ENCODE measurements around the gene TMEM217.

The TMEM217 gene

DNA sequence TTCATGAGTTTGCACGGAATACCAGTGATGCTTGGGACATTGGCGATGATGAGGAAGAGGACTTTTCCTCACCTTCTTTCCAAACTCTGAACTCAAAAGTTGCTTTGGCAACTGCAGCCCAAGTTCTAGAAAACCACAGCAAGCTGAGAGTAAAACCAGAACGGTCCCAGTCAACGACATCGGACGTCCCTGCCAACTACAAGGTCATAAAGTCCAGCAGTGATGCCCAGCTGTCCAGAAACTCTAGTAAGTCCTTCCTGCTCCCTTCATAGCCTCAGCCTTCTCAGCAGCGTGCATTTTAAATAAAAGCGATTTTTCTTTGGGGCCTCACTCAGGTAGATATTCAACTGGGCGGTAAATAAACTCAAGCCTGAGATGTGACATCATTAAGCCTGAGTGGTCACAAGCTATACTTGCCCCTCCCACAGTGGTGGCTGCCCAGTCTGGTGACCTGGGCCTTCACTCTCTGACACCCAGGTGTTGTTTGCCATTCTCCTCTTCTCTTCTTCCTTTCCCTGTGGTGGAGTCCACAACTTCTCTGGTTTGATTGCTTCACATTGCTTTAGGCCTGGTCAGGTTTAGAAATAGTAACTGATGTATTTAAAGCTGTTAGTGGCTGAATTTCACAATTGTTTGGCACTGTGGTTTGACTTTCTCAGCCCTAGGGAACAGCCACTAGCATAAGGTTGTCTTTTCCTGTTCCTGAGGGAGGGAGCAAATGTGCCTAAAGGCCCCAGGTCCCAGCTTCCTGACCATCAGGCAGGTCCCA lies 21.6 kb upstream of the TMEM217 start:
- DNase-seq (ENCODE audit: low read depth): peak; percentile 70

DNA sequence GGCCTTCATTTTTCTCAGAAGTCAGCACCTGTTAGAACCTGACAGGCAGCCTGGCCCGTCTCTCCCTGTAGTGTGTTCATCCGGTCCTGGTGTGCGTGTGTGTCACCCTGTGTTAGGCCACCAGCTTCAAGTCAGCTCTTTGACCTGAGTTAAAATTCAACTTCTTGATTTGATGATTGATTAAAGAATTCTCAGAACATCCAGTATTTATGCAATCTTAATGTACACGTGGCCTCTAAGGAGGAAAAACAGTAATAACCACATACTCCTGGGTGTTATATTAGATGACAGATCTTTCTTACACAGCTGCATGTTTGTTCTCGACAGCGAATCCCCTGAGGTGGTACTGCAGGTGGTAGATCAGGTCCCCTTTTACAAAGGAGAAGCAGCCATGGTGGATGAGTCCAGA lies 19.1 kb upstream of the TMEM217 start:
- no peak for DNase-seq (ENCODE audit: low read depth)

DNA sequence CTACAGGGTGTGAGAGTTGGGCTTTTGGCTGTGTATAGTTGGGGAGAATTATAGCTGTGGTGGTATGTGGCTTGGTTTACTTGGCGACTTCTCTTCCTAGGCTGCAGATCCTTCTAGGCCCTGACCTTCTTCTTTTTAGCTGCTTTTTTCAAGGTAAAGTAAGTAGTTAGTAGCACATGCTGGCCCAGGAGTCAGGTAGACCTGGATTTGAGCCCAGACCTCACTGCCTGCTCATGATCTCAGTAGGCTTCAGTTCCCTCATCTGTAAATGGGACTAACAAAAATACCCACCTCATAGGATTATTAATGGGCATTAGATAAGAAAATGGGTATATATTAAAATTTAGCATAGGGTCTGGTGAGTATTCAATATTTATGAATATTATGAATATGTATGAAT lies 17.4 kb upstream of the TMEM217 start:
- DNase-seq (ENCODE audit: low read depth): no peak

DNA sequence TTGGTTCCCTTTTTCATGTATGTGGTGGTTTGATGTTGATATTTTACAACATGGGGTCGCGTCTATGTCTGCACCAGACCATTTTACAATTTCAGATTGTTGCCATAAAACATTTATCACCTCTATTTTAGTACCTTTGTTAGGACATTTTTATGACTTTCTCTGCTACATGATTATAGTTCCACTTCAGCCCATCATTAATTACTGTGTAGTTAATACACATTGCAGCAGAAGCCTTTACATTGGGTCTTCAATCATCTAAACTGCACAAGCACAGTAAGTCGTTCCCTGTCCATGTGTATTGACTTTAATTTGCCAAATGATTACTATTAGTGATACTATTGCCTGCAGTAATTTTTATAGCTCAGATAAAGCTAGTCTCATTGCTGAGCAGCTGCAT lies 15.7 kb upstream of the TMEM217 start:
- DNase-seq (ENCODE audit: low read depth): no peak

DNA sequence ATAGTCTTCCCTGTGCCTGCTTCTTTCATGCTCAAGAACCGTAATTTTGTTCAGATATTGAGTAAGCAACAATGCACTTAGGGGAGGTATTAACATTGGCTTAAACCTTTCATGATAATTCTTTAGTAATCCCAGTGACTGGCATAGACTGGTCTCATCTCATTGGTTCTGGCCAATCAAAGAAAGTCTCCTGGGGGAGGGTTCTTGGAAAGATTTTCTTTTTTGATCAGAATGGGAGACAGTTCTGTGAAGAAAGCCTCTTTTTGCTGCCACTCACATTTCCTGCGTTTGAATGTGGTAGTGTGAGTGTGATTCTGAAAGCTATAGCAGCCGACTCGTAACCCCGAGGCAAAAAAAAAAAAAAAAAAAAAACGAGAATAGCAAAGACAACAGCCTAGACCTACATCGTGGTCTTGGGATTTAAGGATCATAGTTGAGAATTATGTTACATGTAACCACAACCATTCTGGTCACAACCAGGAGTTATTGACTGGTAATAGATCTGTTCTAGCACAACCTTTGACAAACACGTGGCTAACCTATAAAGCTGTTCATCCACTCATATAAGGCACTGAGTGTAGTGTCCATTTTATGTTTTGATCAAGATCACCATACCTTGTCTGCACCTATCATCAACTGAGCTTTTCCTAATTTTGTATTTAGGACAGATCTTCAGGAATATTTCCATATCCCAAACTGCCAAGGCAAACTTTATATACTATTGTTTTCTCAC lies 15.1 kb upstream of the TMEM217 start:
- DNase-seq (ENCODE audit: low read depth): no peak

DNA sequence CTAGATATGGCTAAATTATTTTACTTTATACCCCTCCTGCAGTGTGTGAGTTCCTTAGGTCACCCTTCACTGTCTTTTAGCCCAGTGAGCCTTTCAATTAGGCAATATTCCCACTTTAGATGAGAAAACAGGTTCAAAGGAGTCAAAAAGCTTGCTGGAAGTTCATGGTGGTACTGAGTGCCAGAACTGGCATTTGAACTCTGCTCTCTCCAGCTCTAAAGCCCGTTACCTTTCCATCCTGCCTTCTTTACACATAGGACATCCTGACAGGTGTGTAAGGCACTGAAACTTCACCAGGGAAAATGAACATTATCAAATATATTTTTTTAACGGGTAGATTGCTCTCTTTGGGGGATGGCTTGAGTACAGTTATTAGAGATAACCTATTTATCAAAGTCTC lies 11.2 kb upstream of the TMEM217 start:
- DNase-seq (ENCODE audit: low read depth): no peak

DNA sequence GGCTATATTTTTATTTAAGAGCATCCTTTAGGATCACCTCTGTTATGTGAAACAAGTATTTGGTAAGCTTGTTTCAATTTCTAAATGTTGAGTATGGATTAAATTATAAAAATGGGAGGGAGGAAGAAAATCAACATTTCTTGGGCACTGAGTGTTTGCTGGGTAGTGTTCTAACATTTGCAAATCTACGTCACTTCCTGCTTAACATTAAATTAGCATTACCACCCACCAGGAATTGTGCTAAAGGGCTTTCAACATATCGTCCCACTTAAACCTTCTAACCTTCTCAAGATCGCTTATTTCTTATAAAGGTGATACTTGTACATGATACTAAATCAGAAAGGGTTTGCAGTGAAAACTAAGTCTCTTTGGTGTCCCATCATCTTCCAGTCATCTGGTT lies 7.9 kb upstream of the TMEM217 start:
- no peak for DNase-seq (ENCODE audit: low read depth)

DNA sequence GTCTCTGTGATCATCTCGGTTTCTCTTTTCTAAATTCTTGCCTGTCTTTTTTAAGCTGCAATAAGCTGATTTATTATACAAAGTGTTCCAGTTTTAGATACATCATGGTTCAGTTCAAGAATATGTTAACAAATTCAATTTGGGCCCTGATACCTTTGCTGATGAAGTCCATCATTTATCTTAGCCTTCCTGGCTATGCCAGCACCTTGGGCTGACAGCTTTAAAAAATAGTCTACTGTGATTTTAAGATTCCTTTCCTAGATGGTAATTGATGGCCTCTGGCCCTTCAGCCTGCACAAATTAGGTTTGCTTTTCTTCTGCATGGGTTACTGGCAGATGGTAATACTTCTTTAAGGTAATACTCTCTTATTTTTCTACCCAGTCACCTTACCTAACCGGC lies 7.1 kb upstream of the TMEM217 start:
- DNase-seq (ENCODE audit: low read depth): no peak

DNA sequence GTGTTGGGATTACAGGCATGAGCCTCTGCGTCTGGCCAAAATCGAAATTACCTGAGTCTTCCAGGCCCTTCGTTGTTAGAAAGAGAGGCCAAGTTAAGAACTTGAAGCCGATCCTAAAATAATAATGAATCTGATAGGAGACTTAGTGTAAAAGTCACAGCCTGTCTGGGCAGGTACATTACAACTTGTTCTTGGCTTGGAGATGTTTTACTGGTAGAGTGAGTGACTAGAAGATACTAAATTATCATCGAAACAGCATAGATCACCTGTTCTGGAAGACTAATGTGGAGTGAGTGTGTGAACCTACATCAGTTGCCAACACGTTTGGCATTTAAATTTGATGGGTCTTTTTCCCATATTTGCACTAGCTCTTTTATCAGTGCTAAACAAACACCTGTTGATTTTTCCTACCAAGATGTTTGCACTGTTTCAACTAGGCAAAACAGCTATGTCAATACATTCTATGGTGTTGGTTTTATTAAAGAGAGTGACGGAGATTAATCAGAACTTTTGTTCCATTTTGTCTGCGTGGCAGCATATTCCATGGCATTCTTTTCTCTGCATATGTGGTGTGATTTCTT lies 4.6 kb upstream of the TMEM217 start:
- DNase-seq (ENCODE audit: low read depth): no peak

DNA sequence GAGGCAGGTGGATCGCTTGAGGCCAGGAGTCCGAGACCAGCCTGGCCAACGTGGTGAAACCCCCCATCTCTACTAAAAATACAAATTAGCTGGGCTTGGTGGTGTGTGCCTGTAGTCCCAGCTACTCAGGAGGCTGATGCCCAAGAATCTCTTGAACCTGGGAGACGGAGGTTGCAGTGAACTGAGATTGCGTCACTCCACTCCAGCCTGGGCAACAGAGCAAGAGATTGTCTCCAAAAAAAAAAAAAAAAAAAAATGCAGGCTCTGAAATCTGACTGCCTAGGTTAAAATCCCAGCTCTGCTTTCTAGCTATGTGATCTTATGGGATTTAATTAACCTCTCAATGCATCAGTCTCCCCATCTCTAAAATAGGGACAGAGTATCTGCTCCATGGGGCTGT lies 3.3 kb upstream of the TMEM217 start:
- no peak for DNase-seq (ENCODE audit: low read depth)

DNA sequence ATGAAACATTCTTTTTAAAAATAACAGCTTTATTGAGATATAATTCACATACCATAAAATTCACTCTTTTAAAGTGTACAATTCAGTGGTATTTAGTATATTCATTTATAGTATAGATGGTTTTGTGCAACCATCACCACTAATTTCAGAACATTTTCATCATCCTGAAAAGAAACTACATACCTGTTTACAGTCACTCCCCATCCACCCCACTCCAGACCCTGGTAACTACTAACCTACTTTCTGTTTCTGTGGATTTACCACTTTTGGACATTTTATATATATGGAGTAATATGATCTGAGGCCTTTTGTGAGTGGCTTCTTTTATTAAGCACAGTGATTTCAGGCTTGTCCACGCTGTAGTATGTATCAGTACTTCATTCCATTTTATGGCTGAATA lies 2.5 kb upstream of the TMEM217 start:
- DNase-seq (ENCODE audit: low read depth): no peak

DNA sequence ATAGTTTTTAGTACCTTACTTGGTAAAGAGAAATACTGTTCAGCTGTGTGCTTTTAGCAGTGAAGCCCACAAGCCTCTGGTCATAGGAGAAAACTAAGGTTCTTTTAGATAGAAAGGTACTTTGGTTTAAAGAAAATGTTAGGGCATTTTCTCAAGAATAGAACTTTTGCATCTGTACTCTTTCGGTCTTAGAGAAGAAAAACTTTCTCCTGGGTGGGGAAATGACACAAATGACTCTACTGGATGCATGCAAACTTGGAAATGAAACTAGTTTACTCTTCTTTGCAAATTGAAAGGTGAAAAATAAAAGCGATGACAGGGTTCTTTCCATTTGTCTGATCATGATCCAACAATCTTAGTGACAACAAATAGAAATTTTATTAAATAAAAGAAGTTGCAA lies 2.1 kb upstream of the TMEM217 start:
- DNase-seq (ENCODE audit: low read depth): no peak

DNA sequence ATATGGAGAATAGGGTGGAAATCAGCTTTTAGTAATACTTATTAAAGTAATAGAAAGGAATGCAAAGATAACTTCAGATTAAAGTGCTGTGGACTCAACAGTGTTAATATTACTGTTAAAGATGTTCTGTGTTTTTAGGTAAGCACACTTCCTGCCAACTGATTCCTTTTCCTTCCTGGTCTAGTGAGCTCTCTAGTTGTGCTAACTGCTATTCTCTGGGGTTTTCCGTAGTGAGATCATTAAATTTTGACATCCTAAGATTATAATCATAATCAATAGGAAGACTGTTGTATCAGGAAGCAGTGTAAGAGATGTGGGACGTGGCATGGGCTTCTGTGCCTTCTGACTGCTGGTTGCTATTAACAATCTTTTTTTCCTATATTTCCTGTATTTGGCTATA lies 1.2 kb upstream of the TMEM217 start:
- DNase-seq (ENCODE audit: low read depth): no peak

DNA sequence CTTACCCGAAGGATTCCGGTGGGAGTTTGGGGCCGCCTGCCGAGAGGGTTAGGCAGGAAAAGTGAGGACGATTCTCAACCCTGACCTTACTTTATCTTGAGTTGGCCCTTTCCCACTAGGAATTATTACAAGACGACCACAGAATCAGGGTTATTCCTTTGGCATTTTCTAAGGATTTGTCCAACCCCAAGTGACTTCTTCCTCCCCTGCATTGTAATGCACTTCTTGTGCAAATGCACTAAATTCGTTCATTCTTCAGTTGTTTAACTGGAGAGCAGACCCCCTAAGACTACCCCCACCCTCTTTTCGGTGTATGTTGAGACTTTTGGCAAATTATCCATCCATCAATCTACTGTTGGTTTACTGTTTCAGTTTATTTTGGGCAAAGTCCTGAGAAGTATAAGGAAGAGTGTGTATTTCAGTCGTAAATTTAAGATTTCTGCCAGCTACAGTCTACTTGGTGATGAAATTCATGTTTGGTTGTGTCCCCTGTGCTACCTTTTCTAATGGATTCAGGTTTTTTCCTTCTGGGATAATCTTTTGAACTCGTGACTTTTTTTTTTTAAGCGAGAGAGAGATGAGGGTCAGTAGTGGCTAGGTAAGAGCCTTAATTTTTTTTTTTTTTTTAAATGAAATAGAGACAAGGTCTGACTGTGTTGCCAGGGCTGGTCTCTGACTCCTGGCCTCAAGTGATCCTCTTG lies 611 bp upstream of the TMEM217 start:
- DNase-seq (ENCODE audit: low read depth): no peak

DNA sequence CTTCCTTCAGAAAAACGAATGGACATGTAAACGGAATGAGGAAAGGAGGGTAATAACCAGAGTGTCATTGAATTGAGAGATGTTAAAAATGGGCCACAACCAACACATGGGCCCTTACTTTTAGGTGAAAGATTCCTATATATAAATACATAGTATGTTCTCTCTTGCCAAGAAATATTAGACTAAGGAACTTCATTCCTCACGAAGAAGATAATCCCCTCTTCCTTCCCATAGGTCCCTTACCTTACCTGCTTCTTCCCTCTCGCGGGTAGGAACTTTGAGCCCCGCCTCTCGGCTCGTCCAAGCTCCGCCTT lies 667 bp downstream of the TMEM217 start:
- no peak for DNase-seq (ENCODE audit: low read depth)

DNA sequence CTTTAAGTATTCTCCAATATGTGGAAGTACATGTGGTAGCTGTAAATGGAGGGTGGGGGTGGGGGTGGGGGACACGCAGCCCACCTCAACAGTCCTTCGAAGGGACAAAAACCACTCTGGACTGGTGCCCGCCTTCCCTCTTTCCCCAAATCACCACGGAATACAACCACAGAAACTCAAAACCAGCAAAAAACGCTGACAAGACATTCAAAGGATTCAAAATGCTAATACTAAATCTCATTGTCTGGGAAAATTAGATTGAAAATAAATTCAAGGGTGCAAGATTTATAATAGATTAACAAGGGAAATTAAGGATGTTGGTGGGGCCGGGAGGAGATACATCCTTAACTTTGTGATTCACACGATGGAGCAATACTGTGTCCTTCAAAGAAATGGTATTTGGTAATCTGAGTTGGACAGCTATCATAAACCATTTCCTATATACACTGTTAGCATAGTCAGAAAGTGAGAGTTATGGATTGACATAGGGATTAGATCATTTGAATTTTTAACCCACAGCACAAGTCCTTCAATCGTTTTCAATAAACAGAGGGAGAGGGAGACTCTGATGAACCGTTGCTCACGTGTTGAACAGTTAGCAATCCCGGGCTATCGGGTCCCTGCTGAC lies 1.1 kb downstream of the TMEM217 start:
- DNase-seq (ENCODE audit: low read depth): peak; percentile 46

DNA sequence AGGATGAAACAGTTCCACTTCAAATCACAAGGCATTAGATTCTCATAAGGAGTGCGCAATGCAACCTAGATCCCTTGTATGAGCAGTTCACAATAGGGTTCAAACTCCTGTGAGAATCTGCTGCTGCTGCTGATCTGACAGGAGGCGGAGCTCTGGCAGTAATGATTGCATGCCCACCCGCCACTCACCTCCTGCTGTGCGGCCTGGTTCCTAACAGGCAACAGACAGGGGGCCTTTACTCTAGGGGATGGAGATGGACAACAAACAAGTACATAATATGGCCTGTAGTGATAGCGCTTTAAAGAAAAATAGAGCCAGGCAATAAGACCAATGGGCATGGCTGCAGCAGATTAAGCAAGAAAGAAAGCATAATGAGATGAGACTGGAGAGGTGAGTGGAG lies 3.1 kb downstream of the TMEM217 start:
- DNase-seq (ENCODE audit: low read depth): no peak

DNA sequence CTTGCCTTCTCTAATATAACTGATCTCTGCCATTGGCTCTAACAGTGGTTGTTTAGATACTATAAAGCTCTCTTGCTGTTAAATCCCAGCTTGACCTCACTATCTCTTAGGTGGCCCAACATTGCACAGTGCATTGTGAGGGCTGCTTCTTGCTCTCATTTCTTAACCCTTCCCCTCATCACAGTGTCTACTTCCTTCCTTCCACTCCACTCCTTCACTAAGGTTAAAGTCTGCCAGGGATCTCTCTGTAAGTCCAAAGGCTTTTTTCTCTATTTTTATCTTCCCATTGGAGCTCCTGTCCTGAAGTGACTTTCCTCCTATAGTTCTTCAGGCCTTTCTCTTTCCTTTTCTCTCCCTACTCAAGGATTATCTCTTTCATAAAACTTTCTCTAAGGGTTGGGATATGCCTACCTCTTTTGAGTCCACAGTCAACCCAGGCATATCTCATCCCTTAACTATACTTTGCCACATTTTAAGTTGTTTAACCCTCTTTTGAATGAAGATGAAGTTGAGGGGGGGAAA lies 4.4 kb downstream of the TMEM217 start:
- DNase-seq (ENCODE audit: low read depth): no peak

DNA sequence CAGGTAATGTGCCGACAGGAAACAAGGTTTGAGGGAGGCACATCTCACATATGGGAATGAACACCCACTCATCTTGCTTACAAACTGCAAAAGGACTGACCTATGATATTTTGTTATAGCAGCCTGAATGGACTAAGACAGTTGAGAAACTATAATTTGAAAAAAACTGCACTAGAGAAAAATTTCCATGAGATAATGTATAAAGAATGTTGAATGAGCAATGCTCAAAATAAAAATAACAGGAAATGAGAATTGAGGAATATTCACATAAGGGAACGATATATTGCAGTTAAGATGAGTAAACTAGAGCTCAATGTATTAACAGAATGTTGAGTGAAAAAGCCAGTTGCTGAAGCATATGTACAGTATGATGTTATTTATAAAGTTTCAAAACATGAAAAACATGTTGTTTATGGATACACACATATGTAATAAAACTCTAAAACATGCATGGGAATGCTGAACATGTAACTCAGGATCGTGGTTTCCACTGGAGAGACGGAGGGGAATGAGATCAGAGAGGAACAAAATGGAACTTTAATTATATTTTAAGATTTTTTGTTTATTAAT lies 6.6 kb downstream of the TMEM217 start:
- peak; percentile 69 for DNase-seq (ENCODE audit: low read depth)

DNA sequence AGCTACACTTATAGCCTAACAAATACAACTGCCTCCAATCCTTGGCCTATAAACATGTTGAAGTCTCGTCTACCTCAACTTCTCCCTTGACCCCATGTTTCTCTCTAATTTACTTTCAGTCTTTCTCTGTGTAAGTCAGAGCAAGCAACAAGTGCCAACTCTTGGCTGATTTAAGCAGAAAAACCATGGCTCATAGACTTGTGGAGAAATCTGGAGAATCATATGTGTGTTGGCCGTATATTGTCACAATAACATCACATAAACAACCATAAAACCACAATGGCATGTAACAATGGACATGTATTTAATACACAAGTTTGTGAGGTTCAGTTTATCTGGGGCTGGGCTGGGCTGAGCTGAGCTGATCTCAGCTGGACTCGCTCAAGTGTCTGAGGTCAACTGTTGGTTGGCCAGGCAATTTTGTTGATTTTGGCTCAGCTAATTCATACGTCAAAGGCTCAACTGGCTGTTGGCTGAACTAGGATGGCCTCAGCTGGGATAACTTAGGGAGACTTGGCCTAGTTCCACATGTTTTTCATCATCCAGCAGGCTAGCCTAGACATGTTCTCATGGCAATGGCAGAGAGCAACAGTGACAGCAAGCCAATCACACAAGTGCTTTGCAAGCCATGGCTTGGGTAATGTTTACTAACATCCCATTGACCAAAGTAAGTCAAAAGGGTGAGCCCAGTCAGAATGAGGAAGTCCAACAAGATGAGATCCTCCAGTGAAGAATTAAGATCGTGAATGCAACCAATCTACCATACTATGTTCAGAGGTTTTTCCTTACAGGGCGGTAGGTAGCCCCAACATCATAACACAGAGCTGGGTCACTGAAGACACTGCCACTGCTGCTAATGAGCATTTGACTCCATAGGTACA lies 13.3 kb downstream of the TMEM217 start:
- peak; percentile 100 for DNase-seq (ENCODE audit: low read depth)

DNA sequence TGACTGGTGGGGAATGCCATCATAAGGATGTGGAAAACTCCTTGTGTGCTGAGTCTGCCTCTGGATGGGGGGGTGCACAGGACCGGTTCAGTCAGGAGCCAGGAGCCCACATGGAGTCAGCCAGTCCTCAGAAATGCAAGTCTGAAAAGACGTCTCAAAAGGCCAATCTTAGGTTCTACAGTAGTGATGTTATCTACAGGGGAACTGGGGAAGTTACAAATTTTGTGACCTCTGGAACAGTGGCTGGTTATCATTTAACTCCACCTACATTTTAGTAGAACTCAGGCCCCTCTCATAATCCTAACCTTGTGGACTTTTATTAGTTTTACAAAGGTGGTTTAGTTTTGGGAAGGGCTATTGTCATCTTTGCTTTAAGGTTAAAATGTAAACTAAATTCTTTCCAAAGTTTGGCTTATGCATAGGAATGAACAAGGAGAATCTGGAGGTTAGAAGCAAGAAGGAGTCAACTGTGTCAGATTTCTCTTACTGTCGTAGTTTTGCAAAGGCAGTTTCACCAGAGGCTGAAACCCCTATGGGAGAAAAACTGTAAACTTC lies 14.1 kb downstream of the TMEM217 start:
- no peak for DNase-seq (ENCODE audit: low read depth)
